HK-2 (cell line): ENCODE data around the gene RBM38.

Experiments used
- DNase-seq: peaks from one replicate; pipeline ENCODE4 v3.0.0-alpha.2; 2018; ENCODE audit not compliant: unreplicated experiment

RBM38 gene

GRCh38 chr20:57435498-57436222 lies 44.5 kb downstream of the RBM38 start:
- peak; percentile 57 for DNase-seq

GRCh38 chr20:57436223-57436545 lies 45.0 kb downstream of the RBM38 start:
- no peak for DNase-seq

- DNase-seq = no peak
These were observed 46.1 kb downstream of the RBM38 start for GRCh38 chr20:57437267-57437666.

- DNase-seq = no peak
These were observed 46.6 kb downstream of the RBM38 start for GRCh38 chr20:57437672-57438330.

- no peak for DNase-seq
These were observed 47.4 kb downstream of the RBM38 start for GRCh38 chr20:57438552-57438951.

- peak; percentile 39 for DNase-seq
These were observed 48.2 kb downstream of the RBM38 start for GRCh38 chr20:57439432-57439831.

- no peak for DNase-seq
These were observed 48.8 kb downstream of the RBM38 start for GRCh38 chr20:57439993-57440392.

GRCh38 chr20:57440678-57441509 lies 49.7 kb downstream of the RBM38 start:
- DNase-seq = no peak

GRCh38 chr20:57441510-57442154 lies 50.4 kb downstream of the RBM38 start:
- no peak for DNase-seq

- no peak for DNase-seq
These were observed 51.1 kb downstream of the RBM38 start for GRCh38 chr20:57442158-57442887.

GRCh38 chr20:57442888-57443239 lies 51.7 kb downstream of the RBM38 start:
- no peak for DNase-seq

- DNase-seq = no peak
These were observed 52.4 kb downstream of the RBM38 start for GRCh38 chr20:57443349-57444265.

- DNase-seq = no peak
These were observed 53.3 kb downstream of the RBM38 start for GRCh38 chr20:57444394-57445048.

- no peak for DNase-seq
These were observed 54.1 kb downstream of the RBM38 start for GRCh38 chr20:57445298-57445697.

- DNase-seq = no peak
These were observed 54.6 kb downstream of the RBM38 start for GRCh38 chr20:57445774-57446173.

- DNase-seq = no peak
These were observed 57.7 kb downstream of the RBM38 start for GRCh38 chr20:57448764-57449354.

GRCh38 chr20:57449398-57450354 lies 58.5 kb downstream of the RBM38 start:
- DNase-seq = no peak

GRCh38 chr20:57450419-57450818 lies 59.2 kb downstream of the RBM38 start:
- DNase-seq = no peak
